ENCODE measurements around the gene CLPSL1. TPM values are rescaled to one million over a fixed set of nuclear protein-coding genes. Genes with fewer than 3 reads are reported as not detected.

The CLPSL1 gene
- total and polyA plus RNA-seq, 2 of the 13 experiments (the other 11 are each of a cell fraction or from before 2014, with no cell fraction given): not detected

- TF ChIP-seq, protein P1, sequence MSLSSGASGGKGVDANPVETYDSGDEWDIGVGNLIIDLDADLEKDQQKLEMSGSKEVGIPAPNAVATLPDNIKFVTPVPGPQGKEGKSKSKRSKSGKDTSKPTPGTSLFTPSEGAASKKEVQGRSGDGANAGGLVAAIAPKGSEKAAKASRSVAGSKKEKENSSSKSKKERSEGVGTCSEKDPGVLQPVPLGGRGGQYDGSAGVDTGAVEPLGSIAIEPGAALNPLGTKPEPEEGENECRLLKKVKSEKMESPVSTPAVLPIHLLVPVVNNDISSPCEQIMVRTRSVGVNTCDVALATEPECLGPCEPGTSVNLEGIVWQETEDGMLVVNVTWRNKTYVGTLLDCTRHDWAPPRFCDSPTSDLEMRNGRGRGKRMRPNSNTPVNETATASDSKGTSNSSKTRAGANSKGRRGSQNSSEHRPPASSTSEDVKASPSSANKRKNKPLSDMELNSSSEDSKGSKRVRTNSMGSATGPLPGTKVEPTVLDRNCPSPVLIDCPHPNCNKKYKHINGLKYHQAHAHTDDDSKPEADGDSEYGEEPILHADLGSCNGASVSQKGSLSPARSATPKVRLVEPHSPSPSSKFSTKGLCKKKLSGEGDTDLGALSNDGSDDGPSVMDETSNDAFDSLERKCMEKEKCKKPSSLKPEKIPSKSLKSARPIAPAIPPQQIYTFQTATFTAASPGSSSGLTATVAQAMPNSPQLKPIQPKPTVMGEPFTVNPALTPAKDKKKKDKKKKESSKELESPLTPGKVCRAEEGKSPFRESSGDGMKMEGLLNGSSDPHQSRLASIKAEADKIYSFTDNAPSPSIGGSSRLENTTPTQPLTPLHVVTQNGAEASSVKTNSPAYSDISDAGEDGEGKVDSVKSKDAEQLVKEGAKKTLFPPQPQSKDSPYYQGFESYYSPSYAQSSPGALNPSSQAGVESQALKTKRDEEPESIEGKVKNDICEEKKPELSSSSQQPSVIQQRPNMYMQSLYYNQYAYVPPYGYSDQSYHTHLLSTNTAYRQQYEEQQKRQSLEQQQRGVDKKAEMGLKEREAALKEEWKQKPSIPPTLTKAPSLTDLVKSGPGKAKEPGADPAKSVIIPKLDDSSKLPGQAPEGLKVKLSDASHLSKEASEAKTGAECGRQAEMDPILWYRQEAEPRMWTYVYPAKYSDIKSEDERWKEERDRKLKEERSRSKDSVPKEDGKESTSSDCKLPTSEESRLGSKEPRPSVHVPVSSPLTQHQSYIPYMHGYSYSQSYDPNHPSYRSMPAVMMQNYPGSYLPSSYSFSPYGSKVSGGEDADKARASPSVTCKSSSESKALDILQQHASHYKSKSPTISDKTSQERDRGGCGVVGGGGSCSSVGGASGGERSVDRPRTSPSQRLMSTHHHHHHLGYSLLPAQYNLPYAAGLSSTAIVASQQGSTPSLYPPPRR (CRISPR knock-in tag; IDR thresholded peaks at IDR 0.05; ENCODE audit: borderline replicate concordance): no peak
- TF ChIP-seq SALL2 (CRISPR knock-in tag; IDR thresholded peaks at IDR 0.05) (no peak), HOXD1 (CRISPR knock-in tag; IDR thresholded peaks at IDR 0.05) (no peak), YEATS2 (CRISPR knock-in tag; IDR thresholded peaks at IDR 0.05; ENCODE audit: borderline replicate concordance) (peak; percentile 38; the same call in 1 of the 2 replicates), ZNF274 (CRISPR knock-in tag; IDR thresholded peaks at IDR 0.05) (no peak), ZNF230 (CRISPR knock-in tag; IDR thresholded peaks at IDR 0.05) (no peak), GABPB1 (CRISPR knock-in tag; IDR thresholded peaks at IDR 0.05) (peak; percentile 55; the same call in 1 of the 2 replicates), GATAD2A (CRISPR knock-in tag; IDR thresholded peaks at IDR 0.05) (peak; percentile 45; the same call in 1 of the 2 replicates), KLF13 (CRISPR knock-in tag; IDR thresholded peaks at IDR 0.05) (no peak), RORA (CRISPR knock-in tag; IDR thresholded peaks at IDR 0.05) (no peak), TEAD3 (CRISPR knock-in tag; optimal IDR thresholded peaks at IDR 0.05; ENCODE audit: borderline replicate concordance) (no peak), SALL1 (CRISPR knock-in tag; IDR thresholded peaks at IDR 0.05) (peak; percentile 47), ZNF207 (IDR thresholded peaks at IDR 0.05; ENCODE audit: borderline replicate concordance) (no peak), RXRB (CRISPR knock-in tag; IDR thresholded peaks at IDR 0.05; ENCODE audit: borderline replicate concordance) (no peak), ZNF639 (CRISPR knock-in tag; conservative IDR thresholded peaks at IDR 0.05) (0 out of 2 replicates have a peak, but pooled peaks have one; percentile 40)
- TF ChIP-seq, protein P2, sequence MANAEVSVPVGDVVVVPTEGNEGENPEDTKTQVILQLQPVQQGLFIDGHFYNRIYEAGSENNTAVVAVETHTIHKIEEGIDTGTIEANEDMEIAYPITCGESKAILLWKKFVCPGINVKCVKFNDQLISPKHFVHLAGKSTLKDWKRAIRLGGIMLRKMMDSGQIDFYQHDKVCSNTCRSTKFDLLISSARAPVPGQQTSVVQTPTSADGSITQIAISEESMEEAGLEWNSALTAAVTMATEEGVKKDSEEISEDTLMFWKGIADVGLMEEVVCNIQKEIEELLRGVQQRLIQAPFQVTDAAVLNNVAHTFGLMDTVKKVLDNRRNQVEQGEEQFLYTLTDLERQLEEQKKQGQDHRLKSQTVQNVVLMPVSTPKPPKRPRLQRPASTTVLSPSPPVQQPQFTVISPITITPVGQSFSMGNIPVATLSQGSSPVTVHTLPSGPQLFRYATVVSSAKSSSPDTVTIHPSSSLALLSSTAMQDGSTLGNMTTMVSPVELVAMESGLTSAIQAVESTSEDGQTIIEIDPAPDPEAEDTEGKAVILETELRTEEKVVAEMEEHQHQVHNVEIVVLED (CRISPR knock-in tag; IDR thresholded peaks at IDR 0.05; ENCODE audit: borderline replicate concordance): no peak
- TF ChIP-seq, protein P3, sequence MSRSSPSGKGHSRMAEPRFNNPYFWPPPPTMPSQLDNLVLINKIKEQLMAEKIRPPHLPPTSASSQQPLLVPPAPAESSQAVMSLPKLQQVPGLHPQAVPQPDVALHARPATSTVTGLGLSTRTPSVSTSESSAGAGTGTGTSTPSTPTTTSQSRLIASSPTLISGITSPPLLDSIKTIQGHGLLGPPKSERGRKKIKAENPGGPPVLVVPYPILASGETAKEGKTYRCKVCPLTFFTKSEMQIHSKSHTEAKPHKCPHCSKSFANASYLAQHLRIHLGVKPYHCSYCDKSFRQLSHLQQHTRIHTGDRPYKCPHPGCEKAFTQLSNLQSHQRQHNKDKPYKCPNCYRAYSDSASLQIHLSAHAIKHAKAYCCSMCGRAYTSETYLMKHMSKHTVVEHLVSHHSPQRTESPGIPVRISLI (CRISPR knock-in tag; IDR thresholded peaks at IDR 0.05; ENCODE audit: borderline replicate concordance): no peak
- TF ChIP-seq, protein P4, sequence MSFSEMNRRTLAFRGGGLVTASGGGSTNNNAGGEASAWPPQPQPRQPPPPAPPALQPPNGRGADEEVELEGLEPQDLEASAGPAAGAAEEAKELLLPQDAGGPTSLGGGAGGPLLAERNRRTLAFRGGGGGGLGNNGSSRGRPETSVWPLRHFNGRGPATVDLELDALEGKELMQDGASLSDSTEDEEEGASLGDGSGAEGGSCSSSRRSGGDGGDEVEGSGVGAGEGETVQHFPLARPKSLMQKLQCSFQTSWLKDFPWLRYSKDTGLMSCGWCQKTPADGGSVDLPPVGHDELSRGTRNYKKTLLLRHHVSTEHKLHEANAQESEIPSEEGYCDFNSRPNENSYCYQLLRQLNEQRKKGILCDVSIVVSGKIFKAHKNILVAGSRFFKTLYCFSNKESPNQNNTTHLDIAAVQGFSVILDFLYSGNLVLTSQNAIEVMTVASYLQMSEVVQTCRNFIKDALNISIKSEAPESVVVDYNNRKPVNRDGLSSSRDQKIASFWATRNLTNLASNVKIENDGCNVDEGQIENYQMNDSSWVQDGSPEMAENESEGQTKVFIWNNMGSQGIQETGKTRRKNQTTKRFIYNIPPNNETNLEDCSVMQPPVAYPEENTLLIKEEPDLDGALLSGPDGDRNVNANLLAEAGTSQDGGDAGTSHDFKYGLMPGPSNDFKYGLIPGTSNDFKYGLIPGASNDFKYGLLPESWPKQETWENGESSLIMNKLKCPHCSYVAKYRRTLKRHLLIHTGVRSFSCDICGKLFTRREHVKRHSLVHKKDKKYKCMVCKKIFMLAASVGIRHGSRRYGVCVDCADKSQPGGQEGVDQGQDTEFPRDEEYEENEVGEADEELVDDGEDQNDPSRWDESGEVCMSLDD (CRISPR knock-in tag; IDR thresholded peaks at IDR 0.05; ENCODE audit: borderline replicate concordance): no peak
Measured at GRCh38 chr6:35736253-35736894, 44.4 kb upstream of the CLPSL1 start (continued).
